A673 (cell line): ENCODE data around the gene MCF2L2. TPM values are rescaled to one million over a fixed set of nuclear protein-coding genes. Genes with fewer than 3 reads are reported as not detected.

Experiments used
- BruUV-seq: library from RNA; stranded (reverse); fragments of 400-500 nt; replicated peaks from 2 replicates; lab custom pipeline; 2021; lab: Mats Ljungman, UMichigan
- CTCF ChIA-PET: fragments of 300-600 bp; sonication (Branson Sonifier 250); formaldehyde crosslinking; loops from one replicate; lab custom pipeline; 2022; ENCODE audit warnings: antibody characterized with exemption; lab: Charles Lee
- POLR2A ChIA-PET: fragments of 300-600 bp; sonication (Branson Sonifier 250); formaldehyde crosslinking; loops from one replicate; lab custom pipeline; 2022; ENCODE audit warnings: antibody characterized with exemption; ENCODE audit not compliant: low non-redundant PET; lab: Charles Lee
- DNase-seq: peaks from one replicate; pipeline ENCODE4 v3.0.0-alpha.2; 2015; ENCODE audit warnings: low spot score
- H3K27ac ChIP-seq: fragments of 200-600 bp; sonication (generic); 2 replicates; pipeline ENCODE4 v1.5.1; 2016; ENCODE audit warnings: mixed run types, low read depth, mild to moderate bottlenecking, mixed read lengths, antibody characterized with exemption, low read length; ENCODE audit not compliant: poor library complexity, severe bottlenecking
- H3K27me3 ChIP-seq: fragments of 200-600 bp; sonication (generic); replicated peaks from 2 replicates; pipeline ENCODE4 v1.6.1; 2017; ENCODE audit warnings: mixed run types, low read depth, mild to moderate bottlenecking, mixed read lengths, antibody characterized with exemption, low read length; ENCODE audit not compliant: insufficient read depth, poor library complexity
- H3K36me3 ChIP-seq: fragments of 200-600 bp; sonication (generic); 2 replicates; pipeline ENCODE4 v1.6.1; 2016; ENCODE audit warnings: mixed run types, mild to moderate bottlenecking, mixed read lengths, antibody characterized with exemption, low read length; ENCODE audit not compliant: insufficient read depth, poor library complexity, severe bottlenecking
- H3K4me1 ChIP-seq: fragments of 200-600 bp; sonication (generic); 2 replicates; pipeline ENCODE4 v1.6.1; 2017; ENCODE audit warnings: mixed run types, mild to moderate bottlenecking, mixed read lengths, antibody characterized with exemption, low read length; ENCODE audit not compliant: insufficient read depth, poor library complexity, severe bottlenecking
- H3K4me3 ChIP-seq: fragments of 200-600 bp; sonication (generic); 2 replicates; pipeline ENCODE4 v1.5.1; 2016; ENCODE audit warnings: low read depth, mixed run types, mild to moderate bottlenecking, mixed read lengths, low read length; ENCODE audit not compliant: poor library complexity, severe bottlenecking
- H3K9me3 ChIP-seq: fragments of 200-600 bp; sonication (generic); 2 replicates; pipeline ENCODE4 v1.6.1; 2016; ENCODE audit warnings: mixed run types, low read depth, mild to moderate bottlenecking, mixed read lengths, antibody characterized with exemption, low read length; ENCODE audit not compliant: poor library complexity, severe bottlenecking
- CTCF ChIP-seq: fragments of 300-800, 200-600 bp; sonication (generic); conservative IDR thresholded peaks from 2 replicates; pipeline ENCODE4 v1.5.1; 2017; ENCODE audit warnings: low read depth, mild to moderate bottlenecking, antibody characterized with exemption, low read length, moderate library complexity, mixed read lengths
- EZH2 ChIP-seq: fragments of 200-600 bp; sonication (generic); IDR thresholded peaks from 2 replicates; pipeline ENCODE4 v1.6.1; 2017; ENCODE audit warnings: borderline replicate concordance, low read depth, mild to moderate bottlenecking, mixed read lengths, antibody characterized with exemption, low read length; ENCODE audit not compliant: poor library complexity, severe bottlenecking
- intact Hi-C: fragments of 100-400 bp; cut with micrococcal nuclease; formaldehyde crosslinking; loops from one replicate; pipeline ENCODE4 v1.10.0; 2022; ENCODE audit not compliant: unreplicated experiment
- total RNA-seq: library from RNA; stranded (reverse); gene quantifications from 2 replicates; pipeline ENCODE4 v1.2.3, GENCODE V29; 2021

Gene MCF2L2
- total RNA-seq, 1 experiment from 2014 or later, result not detected

- no peak overlapping the region for H3K27ac ChIP-seq
- intact Hi-C loops, result no loop called here
- CTCF ChIA-PET, result no interaction called here
Measured at GRCh38 chr3:183247011-183247589, 181.3 kb downstream of the MCF2L2 start.

GRCh38 chr3:183244981-183245476 lies 183.4 kb downstream of the MCF2L2 start:
- ChIA-PET POLR2A (no interaction called here), CTCF (no interaction called here)
- Histone ChIP-seq H3K4me1 (peaks cover 5% of the 10 kb centered on the region), H3K36me3 (no peaks in the 10 kb centered on the region), H3K4me3 (no peak overlapping the region), H3K27me3 (no peaks in the 10 kb centered on the region), H3K27ac (no peak overlapping the region), H3K9me3 (peaks cover 8% of the 10 kb centered on the region)
- intact Hi-C loops, result no loop called here
- no peak for TF ChIP-seq EZH2
- no peak for TF ChIP-seq CTCF
- no peak for DNase-seq
- BruUV-seq, result no TSS peak

More at GRCh38 chr3:183247011-183247589, 181.3 kb downstream of the MCF2L2 start:
- no peaks in the 10 kb centered on the region for H3K36me3 ChIP-seq
- TF ChIP-seq EZH2 (no peak), CTCF (no peak)
- BruUV-seq, result no TSS peak
- peaks cover 5% of the 10 kb centered on the region for H3K4me1 ChIP-seq
- no peaks in the 10 kb centered on the region for H3K27me3 ChIP-seq
- peaks cover 8% of the 10 kb centered on the region for H3K9me3 ChIP-seq
- DNase-seq, result no peak
- POLR2A ChIA-PET, result no interaction called here
- no peak overlapping the region for H3K4me3 ChIP-seq

GRCh38 chr3:183244219-183244618 lies 184.2 kb downstream of the MCF2L2 start:
- DNase-seq, result no peak
- Histone ChIP-seq H3K4me3 (no peak overlapping the region), H3K4me1 (peaks cover 1% of the 10 kb centered on the region), H3K27ac (no peak overlapping the region), H3K27me3 (no peaks in the 10 kb centered on the region), H3K36me3 (no peaks in the 10 kb centered on the region), H3K9me3 (peaks cover 8% of the 10 kb centered on the region)
- intact Hi-C loops, result no loop called here
- POLR2A ChIA-PET, result no interaction called here
- CTCF ChIA-PET, result no interaction called here
- TF ChIP-seq CTCF, result no peak
- no peak for TF ChIP-seq EZH2
- no TSS peak for BruUV-seq
